Activated effector memory CD4-positive, alpha-beta T cell treated with anti-CD3 and anti-CD28 coated beads, Interleukin-2, amount 50 U/mL, for 16 hours (primary cell): ENCODE results near the gene NFATC1.

Experiments
- DNase-seq: peaks from one replicate; pipeline ENCODE4 v3.0.0-alpha.2; 2020

NFATC1 gene

DNA sequence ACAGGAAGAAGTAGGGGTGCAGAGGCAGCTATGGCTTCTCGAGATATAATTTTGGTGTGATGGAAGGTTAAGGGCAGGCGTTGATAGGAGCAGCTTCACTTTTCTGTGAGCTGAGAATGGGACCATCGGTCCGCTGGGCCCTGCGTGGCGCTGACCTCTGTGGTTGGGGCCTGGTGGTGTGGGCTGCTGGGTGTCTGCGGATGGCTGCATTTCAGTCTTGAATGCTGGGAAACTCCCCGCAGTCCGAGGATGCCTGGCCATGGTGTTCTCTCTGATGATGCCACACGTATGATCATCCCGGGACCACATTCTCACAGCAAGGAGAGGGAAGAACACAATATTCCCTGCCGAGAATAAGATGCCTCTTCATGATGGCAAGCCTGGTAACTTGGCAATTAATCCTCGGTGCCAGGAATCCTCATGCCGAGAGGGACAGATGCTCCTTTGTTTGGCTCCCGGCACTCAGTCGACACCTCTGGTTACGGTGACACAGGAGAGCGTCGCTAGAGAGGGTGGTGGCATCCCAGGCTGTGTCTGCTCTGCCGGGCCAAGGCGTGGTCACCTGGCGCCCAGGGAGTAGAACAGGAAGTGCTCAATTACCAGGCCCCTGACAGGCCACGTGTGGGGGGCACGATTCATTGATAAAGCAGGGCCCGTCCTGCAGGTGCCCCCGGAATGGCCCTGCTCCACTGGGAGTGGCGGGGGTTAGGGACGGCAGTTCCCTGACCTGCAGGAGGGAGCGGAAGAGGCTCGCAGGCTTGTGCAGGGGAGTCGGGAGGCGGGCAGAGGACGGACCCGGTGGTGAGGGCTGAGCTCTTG is 164.5 kb downstream of the NFATC1 start:
- DNase-seq: peak; percentile 52

DNA sequence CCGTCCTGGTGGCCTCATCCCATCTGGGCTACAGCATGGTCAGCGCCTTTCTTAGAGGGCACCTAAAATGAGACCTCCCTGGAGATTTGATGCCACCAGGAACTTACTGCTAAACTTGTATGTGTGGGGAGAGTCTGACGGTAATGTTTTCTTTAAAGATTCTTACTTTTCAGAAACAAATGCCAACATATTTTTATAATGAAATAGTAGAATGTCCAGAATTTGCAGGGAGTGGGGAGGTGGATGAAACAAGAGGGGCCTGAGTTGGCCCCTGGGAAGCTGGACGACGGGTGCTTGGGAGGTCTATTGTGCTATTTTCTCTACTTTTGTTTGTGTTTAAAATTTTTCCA is 165.1 kb downstream of the NFATC1 start:
- no peak for DNase-seq

DNA sequence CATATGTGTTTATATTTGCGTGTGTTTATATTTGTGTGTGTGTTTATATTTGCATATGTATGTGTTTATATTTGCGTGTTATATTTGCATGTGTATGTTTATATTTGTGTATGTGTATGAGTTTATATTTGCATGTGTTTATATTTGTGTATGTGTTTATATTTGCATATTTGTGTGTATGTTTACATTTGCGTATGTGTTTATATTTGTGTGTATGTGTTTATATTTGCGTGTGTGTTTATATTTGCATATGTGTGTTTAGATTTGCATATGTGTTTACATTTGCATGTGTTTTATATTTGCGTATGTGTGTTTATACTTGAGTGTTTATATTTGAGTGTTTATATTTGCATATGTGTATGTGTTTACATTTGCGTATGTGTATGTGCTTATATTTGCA is 168.2 kb downstream of the NFATC1 start:
- DNase-seq: no peak

DNA sequence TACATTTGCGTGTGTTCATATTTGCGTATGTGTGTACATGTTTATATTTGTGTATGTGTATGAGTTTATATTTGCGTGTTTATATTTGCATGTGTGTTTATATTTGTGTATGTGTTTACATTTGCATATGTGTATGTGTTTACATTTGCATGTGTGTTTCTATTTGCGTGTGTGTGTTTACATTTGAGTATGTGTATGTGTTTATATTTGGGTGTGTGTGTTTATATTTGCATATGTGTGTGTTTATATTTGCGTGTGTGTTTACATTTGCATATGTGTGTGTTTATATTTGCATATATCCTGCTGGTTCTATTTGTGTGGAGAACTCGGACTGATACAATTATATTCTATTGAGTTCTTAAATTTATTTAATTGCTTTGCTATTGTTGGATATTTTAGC is 168.7 kb downstream of the NFATC1 start:
- no peak for DNase-seq

DNA sequence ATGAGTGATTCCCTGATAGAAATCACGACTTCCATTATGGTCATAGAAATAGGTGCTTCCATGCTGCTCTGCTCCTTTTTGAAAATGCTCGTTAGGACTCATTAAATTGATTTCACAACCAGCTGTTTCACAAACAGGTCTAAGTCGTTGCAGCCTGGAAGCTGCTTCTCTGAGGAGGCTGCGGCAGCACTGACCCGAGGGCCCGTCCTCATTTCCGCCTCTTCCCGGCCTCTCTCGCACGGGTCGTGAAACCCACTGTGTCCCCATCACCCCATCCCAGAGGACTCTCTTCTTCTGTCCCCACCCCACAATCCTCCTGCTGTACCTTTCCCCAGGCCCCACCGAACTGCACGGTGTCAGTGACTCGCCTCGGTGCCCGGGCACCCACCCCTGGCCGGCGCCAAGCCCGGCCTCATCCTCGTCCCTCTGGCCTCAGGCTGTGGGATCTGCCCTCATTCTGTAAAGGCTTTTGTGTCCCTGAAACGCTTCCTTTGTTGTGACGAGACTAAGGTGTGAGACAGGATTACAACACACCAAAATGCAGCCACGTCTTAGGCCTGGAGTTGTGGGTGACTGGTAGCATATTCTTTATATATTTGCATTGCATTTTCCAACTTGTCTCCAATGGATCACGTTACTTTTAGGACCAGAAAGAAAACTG is 171.2 kb downstream of the NFATC1 start:
- peak; percentile 57 for DNase-seq

DNA sequence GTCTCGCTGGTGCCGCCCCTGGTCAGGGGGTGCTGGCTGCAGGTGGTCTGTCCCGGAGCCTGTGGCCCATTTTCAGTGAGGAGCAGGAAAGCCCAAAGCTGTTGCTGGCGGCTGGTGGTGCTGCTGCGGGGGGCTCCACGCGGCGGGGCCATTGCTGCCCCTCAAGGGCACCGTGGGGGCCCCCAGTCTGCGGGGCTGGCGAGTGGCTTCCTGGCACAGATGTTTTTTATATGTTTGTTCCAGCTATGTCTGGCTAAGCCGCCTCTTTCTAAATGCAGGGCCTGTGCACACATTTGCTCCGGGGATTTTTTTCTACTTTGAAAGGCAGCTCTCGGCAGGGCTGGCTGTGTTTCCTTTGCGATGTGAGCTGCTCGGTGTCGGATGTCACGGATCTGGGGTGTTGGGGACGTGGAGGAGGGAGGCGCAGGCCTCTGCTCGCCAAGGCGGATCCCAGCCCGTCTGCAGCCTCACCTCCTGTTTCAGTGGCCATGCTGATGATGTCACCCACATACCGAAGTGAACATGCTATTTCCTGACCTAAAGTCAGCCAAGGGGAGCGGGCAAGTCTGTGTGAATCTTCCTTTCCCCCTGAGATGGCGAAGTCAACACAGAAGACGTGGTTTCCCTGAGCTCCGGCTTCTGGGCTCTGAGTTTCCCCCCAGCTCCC is 171.9 kb downstream of the NFATC1 start:
- no peak for DNase-seq

DNA sequence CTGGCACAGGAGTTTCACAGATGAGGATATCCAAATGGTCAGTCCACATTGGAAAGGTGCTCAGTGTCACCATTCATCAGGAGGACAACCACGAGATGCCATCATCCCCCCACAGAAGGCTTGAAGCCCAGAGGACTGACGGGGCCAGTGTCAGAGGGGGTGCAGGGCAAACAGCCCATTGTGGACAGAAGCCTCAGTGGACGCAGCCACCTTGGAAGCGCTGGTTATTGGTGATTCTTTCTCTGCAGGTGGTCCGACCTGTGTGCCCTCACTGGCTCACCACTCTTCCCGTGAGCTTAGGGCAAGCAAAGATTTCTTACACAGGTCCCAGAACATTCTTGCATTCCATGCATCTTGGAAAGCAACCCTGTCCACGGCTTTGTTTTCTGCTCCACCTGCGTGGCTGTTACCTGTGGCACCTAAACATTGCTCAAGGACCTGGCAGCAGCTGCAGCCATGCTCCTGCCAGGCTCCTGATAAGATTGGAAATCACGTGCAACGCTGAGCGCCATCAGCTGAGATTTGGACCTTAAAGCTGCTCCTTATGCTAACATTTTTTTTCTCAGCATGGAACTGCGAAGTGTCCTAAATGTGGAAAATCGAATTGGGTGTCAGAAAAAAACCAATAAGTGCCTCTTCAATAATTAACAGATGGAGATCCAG is 172.9 kb downstream of the NFATC1 start:
- peak; percentile 43 for DNase-seq

DNA sequence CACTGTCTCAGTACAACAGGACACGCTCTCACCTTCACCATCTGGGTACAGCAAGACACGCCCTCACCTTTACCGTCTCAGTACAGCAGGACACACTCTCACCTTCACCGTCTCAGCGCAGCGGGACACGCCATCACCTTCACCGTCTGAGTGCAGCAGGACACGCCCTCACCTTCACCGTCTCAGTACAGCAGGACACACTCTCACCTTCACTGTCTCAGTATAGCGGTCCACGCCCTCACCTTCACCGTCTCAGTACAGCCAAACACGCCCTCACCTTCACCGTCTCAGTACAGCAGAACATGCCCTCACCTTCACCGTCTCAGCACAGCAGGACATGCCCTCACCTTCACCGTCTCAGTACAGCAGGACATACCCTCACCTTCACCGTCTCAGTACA is 174.0 kb downstream of the NFATC1 start:
- DNase-seq: peak; percentile 27

DNA sequence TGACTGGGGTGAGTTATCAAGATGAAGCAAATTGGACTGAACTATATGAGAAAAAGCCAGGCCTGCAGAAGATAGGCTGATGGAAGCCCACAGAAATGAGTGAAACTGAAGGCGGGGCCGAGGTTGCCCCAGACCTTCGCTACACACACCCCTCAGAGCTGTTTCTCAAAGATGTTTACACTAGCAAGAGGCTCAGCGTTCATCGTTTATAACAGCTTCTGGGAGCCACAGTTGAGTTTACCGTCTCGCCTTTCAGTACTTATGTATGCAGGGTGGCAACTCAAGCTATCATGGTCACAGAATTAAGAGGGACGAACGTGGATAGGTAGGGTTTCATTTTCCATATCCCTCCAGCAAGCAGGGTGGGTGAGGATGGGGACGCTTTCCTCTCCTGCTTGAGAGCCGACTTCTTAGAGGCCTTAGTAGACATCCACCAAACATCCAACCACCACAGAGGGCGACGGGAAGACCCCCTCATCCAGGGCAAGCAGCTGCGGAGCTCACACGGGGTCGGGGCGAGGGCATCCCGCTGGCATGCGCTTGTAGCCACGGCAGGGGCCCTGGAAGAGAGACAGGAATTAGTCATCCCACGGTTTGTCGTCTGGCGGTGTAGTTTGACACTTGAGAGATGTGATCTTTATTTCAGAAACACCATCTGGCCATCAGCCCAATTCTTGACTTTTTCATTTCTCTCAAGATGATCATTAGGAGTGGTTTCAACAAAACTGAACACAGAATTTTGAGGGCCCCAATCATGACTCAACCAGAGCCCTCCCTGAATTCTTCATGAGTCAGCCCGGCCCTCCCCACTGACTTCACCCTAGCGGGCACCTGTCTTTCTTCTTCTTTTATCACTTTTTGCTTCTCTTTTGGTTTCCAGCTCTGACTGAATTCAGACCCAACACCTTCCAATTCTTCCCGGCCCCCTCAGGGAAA is 174.8 kb downstream of the NFATC1 start:
- DNase-seq: peak; percentile 50

DNA sequence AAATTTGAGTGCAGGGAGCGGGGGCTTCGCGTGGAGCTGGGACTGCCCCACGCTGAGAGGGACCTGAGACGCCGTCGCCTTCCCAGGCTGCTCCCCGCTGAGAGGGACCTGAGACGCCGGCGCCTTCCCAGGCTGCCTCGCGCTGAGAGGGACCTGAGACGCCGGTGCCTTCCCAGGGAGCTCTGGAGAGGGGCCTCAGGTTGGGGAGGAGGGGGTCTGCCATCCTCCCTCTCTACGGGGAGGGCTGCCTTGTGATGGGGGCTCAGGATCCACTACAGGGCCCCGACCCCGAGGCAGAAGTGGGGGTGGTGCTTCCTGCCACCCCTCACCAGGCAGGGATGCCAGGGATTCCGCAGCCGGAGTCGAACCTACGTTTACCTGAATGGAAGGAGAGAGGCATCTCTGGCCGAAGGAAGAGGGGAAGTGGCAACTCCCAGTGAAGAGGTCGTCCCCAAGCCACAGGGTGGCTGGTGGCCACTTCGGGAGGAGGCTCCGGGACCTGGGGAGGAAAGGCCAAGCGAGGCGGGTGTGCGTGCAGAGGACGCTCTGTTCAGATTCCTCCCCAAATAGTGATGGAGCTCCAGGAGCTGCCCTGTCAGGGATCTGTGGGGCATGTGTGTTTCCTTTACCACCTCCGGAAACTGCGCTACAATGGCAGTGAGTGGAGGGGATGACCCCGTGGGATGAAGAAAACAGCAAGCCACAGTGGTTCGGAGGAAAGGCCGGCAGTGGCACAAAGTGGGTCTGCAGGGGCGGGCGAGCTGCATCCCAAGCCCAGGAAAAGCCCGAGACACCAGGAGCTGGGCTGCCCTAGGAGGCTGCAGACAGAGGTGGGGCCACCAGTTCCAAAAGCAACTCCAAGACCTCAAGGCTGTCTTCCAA is 175.7 kb downstream of the NFATC1 start:
- DNase-seq: peak; percentile 58

DNA sequence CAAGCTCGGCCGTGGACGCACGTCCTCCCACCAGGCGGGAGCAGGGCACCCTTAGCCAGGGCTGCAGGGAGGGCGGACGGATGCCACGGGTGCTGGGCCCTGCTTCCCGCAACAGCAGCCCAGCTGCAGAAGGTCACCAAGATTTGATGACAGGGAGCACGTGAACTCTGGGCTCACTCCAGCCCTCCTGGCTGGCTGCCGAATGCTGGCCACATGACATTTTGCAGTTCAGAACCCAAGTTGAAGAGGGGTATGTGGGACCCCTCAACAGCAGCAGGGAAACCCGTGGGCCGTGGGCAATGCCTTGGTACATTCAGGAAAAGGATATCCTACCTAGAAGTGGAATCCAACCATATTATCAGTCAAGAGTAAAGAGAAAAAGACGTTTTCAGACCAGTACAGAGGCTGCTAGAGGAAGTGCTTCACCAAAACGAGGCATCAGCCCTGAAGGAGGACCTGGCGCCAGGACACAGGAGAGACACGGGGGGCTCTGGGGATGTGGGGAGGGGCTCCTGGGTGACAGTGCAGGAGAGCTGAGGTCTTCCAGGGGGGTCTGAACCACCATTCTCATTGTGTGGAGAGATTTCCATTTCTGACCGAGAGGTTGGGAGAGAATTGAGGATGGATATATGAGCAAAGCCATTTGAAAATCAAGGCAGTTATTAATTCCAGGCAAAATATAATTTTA is 176.5 kb downstream of the NFATC1 start:
- peak; percentile 44 for DNase-seq

DNA sequence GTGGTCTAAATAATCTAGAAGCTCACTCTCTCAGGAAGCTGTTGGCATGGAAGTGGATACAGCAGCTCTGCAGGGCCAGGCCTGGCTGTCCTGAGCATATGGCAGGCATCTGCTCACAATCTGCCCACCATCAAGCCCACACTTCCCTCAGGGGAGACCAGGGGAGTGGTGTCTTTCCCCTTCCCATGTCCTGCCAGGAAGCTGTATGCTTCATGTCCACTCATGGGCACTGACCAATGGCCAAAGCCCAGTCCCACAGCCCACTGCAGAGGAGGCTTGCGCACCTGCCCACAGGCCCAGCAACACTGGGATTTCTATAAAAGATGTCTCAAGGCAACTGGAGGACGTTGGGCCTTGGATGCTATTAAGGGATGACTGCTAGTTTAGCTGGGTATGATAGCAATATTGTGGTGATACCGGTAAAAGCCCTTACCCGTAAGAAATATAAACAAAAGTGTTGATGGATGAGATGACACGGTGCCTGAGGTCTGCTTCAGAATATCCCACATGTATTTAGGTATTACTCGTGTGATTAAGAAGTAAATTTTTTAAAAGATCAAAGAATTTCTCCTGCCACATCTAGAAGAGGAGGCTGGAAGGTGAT is 177.2 kb downstream of the NFATC1 start:
- DNase-seq: peak; percentile 25

DNA sequence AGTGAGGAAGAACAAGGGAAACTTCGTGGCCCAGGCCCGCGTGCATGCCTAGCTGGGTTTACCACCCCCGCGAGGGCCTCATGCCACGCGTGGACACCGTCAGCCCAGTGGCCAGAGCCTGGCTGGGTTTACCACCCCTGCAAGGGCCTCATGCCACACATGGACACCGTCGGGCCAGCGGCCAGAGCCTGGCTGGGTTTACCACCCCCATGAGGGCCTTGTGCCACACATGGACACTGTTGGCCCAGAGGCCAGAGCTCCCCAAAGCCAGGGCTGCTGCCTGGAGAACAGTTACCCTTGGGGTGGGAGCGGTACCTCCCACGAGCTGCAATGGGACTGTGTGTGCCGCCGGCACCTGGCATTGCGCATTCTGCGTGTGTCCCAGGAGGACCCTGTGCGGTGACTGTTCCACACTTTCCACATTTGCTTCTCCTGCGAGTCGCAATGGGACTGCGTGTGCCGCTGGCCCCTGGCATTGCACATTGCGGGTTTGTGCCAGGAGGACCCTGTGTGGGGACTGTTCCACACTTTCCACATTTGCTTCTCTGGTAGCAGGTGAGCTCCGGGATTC is 178.3 kb downstream of the NFATC1 start:
- DNase-seq: peak; percentile 57

DNA sequence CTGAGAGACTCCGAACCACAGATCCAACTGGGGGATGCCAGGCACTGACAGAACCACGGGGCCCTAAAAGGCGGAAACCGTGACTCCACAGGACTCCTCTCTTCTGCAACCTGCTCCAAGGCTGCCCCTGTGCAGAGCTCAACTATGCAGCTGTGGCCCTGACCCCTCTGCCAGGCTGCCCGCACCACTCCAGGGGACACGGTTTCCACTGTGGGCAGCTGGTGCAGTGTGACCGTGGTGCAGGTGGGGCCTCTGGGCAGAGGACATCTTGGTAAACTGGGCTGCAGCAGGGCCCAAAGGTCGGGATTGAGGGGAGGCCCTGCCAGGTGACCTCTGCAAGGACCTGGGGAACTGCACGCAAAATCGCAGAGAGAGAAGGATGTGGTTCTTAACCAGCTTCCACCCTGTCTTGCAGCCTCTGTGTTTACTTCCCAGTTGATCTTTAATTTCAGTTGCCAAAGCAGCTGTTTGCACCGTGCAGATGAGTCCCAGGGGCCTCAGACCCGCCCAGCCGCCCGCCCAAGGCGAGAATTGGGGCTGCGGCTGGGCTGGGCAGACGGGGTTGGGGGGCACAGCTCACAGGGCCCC is 179.3 kb downstream of the NFATC1 start:
- DNase-seq: peak; percentile 50

DNA sequence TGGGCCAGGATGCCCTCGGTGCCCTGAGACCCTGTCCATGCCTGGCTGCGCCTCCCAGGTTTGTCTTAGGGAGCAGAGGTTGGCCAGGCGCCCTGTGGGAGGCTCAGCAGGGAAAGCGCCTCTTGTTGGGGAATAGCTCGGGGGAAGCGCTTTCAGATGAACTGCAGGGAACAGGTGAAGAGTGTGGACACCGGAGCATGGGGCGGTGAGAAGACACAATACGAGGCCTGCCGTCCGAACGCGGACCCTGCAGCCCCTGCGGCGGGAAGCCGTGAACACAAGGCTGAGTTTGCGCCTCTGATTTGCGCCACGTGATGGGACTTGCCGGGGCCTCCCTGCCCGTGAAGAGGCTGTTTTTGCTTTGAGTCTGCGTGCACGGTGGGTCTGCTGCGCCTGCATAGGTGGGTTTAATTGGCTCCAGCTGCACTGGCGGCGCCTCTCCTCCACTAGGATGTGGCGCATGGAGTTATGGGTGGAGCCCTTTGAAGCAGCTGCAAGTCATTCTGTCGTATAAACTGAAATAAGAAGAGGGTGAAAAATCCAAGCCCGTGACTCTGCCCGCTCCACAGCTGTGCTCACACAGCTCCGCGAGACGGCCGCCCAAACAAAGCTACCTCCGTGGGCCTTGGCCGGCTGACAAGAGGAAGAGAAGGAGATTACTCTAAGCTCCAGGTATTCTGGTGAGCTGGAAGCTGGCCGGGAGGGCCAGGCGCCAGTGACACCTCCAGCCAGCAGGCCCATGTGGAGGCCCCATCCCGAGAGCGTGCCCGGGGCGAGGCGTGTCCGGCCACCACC is 180.4 kb downstream of the NFATC1 start:
- peak; percentile 61 for DNase-seq

DNA sequence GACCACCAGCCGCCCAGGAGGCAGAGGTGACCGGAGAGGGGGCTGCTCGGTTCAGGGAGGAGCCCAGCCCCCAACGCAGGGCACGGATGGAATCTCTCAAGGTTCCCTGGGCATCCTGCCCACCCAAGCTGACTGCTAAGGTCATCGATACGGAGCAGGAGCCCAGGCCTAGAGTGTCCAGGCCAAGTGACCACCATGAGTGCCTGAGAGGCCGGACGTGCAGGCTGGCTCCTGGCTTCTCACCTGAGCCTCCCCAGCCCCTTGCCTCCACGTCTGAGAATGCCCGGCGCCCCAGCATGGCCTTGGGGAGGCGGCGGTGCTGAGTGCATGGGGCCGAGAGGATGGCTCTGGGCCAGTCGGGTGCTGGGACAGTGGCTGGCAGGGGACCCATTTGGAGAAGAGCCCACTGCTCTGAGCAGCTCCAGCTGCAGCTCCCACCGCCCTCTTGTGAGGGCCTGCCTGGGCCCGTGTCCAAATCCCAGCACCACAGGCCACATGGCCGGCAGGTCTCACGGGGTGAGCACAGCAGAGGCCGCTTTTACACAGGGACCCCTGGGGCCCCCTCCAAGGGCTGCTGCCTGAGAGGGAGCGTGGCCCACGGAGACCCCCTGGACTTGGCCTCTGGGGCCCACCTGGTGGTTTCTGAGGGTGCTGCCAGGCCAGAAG is 181.1 kb downstream of the NFATC1 start:
- peak; percentile 46 for DNase-seq

DNA sequence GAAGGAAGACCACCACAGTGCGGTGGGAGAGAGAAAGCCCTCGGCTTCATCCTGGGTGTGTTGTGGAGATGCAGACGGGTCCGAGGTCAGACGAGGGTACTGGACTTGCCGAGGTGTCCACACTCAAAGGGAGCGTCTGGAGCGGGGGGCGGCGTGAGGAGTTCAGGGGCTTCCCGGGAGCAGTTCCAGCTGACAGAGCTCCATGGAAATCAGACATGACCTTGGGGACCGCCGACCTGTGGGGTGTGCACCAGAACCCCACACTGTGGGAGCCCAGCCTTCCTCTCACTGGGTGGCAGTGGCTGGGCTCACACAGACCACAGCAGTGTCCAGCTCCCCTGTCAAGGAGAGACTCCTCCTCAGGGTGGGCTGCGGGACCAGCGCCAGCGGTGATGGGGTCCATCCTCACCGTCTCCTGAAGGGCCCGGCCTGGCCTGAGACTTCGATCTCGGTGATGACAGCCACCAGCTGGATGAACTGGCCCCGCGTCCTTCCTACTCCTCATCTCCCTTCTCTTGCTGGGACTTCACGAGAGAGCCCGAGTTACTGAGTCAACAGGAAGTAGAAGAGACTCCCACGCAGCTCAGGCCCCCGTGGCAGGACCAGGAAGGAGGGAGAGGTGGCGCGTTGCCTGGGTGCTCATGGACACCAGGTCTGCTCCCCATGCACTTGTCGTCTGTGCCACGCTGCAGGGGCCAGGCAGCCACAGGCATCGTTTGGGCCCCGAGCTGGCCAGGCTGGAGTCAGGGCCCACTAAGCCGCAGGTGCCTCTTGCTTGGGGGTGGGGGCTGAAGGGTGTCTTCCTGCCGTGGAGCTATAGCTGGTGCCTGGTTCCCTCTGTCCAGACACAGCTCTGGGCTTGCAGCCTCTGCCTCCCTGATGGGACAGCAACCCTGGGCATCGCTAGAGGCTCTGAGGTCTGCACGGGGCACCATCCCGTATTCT is 182.0 kb downstream of the NFATC1 start:
- peak; percentile 61 for DNase-seq
